GM10847 (cell line): ENCODE measurements around the gene TMC6.

Experiments used
- POLR2A ChIP-seq: IDR thresholded peaks from 2 replicates; pipeline ENCODE4 v1.6.1; 2011; ENCODE audit not compliant: insufficient read length; ENCODE audit errors: extremely low read depth

TMC6 gene

DNA sequence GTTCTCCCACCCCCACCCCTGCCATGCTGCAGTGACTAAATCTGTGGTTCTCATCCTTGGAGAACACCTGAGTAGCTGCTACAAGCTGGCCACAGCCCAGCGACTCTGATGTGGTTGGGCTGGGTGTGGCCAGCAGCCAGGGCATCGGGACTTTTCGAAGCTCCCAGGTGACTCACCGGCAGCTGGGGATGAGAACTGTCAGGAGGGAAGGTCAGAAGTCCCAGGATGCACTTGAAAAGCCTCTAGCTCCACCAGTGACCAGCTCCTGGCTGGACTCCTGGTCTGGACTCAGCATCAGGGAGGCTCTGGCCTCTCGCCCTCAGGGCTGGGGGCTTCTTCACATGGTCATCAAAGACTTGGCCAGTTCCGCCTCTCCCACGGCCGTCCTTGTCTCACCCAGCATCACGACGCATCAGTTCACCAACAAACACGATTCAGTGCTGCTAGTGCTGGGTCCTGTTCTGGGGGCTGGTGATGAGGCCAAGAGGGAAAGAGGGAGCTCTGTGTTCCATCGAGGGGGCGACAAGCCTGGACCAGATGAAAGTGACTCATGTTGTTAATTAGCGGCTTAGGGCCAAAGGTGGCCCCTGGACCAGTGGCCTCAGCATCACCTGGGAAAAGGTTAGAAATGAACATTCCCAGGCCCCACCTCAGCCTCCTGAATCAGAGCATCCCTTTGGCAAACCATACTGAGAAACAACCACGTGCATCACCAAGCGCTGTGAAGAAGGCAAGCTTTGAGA is 13.7 kb upstream of the TMC6 start:
- no peak for TF ChIP-seq POLR2A

DNA sequence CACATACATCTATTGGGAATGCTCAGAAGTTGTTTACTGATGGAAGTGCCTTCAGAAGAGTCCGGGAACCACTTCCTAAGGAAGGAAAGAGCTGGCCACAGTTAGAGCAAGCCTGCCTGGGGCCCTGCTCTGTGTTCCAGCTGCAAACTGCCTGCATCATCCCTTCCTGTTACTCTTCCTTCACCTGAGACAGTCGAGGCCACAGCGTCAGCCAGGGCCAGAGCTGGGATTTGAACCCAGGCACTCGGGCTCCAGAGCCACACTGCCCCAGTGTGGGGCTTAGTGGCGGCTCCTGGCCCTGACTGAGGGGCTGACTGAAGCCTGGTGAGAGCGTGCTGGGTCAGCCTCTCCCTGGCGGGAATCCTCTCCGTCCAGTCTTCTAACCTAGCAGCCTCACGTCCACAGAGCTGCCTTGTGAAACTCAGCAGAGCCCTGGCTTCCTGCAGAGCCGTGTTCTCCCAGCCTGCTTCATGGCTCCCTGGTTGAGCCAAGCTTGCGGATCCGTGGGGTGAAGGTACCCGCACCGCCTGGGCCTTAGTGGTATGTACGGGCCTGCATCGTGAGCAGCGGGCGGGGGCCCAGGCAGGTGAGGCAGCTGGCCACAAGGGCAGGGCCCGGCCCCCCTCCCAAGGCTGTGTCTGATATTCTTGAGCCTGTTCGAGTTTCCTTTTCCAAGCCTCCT is 13.0 kb upstream of the TMC6 start:
- no peak for TF ChIP-seq POLR2A

DNA sequence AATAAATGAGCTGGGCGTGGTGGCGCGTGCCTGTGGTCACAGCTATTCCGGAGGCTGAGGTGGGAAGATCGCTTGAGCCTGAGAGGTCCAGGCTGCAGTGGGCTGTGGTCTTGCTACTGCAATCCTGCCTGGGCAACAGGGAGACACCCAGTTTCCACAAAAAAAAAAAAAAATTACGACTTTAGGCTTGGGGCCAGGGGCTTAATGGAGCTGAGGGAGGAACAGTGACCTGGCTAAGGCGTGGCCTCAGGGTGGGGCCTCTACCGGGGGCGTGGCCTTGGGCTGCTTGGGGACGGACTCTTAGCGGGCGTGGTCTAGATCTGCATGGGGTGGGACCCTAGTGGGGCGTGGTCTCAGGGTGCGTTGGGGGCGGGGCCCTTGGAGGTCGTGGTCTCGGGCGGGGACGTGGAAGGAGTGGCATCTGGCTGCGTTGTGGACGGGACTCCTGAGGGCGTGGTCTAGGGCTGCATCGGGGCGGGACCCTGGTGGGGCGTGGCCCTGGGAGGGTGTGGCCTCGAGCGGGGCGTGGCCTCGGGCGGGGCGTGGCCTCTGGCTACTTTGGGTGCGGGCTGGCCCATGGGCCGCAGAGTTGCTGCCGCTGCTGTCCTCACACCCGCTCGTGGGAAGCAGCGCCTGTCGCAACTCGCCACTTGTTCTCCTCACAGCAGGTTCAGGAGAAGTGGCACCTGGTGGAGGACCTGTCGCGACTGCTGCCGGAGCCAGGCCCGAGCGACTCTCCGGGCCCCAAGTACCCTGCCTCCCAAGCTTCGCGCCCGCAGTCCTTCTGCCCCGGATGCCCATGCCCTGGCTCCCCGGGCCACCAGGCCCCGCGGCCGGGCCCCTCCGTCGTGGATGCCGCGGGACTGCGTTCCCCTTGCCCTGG is 11.9 kb upstream of the TMC6 start:
- TF ChIP-seq POLR2A, result peak; percentile 63

DNA sequence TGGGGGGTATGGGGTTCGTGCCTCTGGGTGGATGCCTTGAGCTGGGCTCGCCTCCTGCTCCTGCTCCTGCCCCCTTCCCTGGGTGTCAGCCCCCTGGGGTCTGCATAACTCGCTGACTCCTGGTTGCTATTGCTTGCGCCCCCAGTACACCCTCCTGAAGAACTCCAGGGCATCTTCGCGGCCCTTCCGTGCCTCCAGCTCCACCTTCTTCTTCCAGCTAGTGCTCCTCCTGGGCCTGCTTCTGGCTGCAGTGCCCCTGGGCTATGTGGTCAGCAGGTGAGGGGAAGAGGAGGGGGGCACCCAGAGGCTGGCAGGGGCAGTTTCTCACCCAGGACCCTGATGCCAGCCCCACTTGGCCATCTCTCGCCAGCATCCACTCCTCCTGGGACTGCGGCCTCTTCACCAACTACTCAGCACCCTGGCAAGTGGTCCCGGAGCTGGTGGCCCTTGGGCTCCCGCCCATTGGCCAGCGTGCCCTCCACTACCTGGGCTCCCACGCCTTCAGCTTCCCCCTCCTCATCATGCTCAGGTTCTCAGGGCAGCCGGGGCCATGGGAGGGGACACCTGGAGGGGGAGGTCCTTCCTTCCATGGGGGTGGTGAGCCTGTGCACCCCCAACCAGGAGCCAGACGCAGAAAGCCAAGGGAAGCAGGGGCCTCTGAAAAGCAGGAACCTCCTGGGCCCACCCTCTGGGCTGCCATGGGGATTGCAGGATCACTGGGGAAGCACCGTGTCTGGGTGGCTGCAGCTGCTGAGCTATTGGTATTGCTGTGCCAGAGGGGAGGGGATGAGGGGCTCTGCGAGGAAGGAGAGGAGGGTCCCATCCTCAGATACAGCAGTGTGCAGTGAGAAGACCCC is 9.9 kb upstream of the TMC6 start:
- TF ChIP-seq POLR2A, result peak; percentile 0

DNA sequence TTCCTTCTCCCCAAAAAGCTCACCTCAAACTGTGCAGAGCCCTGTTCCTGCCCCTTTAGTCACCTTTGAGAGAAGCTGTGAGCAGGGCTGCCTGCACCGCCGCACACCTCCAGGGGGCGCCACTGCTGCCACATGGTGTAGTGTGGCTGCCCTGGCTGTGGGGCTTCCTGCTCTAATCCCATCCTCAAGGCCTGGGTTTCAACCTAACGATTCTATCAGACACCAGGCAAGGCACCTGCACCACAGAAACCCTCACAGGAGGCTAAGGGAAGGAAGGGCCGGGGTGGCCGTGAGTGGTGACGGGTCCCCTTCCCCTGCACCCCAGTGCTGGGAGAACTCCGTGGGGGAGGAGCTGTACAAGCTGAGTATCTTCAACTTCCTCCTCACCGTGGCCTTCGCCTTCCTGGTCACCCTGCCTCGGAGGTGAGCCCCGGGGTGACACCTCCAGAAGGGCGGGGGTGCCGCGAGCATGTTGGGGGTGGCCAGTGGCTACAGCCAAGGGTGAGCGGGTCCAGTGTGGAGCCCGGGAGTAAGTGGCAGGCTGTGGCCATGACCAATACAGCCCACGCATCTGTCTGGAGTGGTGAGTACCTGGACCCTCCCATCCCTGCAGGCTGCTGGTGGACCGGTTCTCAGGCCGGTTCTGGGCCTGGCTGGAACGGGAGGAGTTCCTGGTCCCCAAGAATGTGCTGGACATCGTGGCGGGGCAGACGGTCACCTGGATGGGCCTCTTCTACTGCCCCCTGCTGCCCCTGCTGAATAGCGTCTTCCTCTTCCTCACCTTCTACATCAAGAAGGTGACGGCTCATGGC is 9.0 kb upstream of the TMC6 start:
- TF ChIP-seq POLR2A, result no peak

DNA sequence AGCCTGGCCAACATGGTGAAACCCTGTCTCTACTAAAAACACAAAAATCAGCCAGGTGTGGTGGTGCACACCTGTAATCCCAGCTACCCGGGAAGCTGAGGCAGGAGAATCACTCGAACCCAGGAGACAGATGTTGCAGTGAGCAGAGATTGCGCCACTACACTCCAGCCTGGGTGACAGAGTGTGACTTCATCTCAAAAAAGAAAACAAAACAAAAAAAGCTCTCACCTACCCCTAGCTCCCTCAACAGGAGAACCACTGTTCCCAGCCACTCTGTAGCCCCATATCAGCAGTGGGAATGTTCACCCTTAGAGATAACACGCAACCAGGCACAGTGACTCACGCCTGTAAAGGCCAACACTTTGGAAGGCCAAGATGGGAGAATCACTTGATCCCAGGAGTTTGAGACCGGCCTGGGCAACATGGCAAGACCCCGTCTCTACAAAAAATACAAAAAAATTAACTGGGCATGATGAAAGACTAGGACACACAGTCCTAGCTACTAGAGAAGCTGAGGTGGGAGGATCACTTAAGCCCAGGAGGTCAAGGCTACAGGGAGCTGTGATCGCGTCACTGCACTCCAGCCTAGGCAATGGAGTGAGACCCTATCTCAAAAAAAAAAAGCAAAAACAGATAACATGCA is 7.4 kb upstream of the TMC6 start:
- TF ChIP-seq POLR2A, result no peak

DNA sequence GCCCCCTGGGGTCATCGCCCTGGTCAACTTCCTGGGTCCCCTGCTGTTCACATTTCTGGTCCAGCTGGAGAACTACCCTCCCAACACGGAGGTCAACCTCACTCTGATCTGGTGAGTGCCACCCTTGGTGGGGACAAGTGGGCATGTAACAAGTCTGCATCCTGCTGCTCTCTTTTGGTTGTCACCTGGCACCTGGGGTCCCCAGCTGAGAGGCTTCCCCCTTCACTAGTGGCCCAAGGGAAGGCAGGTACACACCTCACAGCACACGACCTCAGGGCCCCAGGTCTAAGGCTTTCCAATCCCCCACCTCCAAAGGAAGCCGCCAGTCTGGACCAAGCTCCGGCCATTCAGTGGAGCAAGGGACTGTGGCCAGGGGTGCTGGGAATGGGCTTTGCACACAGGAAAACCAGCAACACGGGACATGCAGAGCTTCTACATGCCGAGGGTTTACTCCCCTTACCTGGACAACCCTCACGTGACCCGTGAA is 6.4 kb upstream of the TMC6 start:
- TF ChIP-seq POLR2A, result no peak

DNA sequence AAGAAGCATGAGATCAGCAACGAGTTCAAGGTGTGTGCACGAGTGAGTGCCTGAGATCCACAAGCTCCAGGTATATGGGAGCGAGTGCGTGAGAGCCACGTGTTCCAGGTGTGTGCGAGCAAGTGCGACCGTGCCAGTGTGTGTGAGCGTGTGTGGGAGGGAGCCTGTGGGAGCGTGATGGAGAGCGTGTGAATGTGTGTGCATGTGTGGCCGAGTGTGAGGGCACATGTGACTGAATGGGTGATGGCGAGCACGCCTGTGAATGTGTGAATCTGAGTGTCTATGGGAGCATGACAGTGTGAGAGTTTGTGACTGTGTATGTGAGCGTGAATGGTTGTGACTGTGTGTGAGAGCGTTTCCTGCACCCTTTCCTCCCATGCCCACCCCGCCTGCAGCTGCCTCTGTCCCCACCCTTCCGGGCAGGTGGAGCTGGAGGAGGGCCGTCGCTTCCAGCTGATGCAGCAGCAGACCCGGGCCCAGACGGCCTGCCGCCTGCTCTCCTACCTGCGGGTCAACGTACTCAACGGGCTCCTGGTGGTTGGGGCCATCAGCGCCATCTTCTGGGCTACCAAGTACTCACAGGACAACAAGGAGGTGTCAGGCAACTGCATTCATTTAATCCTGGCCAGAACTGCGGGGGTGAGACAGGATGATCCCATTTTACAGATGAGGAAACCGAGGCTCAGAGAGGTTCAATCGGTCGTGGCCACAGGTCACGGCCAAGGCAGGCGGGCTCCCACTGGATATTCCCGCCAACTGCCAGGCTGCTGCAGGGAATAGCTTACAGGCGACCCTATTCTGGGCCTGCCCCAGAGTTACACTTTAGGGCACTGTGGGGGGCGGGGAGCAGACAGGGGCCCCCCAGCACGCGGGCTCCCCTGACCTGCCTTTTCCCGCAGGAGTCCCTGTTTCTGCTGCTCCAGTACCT is 5.7 kb upstream of the TMC6 start:
- TF ChIP-seq POLR2A, result peak; percentile 26

DNA sequence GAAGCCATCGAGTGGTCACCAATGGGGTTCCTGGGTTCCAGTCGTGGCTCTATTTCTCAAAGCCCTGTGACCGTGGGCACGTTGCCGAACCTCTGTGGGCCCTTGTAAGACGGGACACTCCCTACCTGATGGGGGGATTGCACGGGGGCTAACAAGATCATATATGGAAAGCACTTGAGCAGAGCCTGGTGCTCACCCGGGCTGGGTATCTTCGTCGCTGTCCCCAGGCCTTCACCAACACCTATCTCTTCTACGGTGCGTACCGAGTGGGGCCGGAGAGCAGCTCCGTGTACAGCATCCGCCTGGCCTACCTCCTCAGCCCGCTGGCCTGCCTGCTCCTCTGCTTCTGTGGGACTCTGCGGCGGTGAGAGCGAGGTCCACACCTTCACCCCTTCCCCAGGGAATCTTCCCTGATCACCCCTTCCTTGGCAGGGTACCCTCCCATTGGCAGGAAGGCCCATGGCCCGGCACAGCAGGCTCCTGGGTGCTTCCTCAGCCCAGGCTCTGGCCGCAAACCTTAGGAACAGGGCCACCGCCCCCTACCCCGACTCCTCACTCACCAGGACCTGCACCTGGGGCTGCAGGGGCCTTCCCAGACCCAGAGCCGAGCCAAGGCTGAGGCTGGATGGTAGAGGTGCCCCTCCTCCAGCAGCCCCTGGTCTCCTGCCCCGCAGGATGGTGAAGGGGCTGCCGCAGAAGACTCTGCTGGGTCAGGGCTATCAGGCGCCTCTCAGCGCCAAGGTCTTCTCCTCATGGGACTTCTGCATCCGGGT is 4.8 kb upstream of the TMC6 start:
- TF ChIP-seq POLR2A, result no peak

DNA sequence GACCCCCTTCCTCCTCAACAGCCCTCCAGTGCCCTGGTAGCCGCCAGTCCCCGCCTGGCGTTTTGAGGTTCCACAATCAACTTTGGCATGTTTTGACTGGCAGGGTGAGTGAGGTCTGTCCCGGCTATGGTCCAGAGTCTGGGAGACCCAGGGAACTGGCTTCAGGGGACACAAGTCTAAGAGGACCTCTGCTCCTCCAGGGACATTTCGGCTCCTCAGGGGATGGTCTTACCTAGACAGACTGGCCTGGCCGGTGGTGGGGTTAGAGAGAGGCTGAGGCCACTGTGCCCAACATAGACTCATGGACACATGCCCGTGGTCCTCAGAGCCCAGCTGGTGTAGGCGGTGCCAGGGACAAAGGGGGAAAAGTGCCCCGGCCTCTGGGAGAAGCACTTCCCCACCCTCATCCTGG is 4.2 kb upstream of the TMC6 start:
- no peak for TF ChIP-seq POLR2A

DNA sequence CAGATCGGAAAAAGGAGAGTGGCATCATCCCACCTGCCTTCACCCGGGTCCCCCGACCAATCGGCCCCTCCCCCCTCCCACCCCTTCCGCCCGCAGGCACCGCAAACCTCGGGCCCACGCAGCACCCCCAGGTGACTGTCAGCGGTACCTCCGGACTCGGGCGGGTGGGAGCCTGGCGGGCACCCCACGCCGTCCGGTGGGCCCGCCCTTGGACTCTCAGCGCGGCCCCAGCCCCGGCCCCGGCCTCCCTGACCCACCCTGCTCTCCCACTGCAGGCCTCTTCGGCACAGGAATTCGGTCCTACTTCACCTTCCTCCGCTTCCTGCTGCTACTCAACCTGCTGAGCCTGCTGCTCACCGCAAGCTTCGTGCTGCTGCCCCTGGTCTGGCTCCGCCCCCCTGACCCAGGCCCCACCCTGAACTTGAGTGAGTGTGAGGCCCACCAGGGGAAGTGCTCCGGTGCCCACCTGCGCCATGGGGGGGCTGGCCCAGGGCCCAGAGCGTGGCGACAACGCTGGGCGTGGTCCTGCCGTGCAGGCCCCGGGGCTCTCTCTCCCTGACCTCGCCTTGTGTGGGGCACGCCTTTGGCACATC is 3.6 kb upstream of the TMC6 start:
- peak; percentile 22 for TF ChIP-seq POLR2A
